ENCODE measurements around the gene ZYG11A. TPM values are rescaled to one million over a fixed set of nuclear protein-coding genes. Genes with fewer than 3 reads are reported as not detected.

Gene ZYG11A
- total and polyA plus RNA-seq, 2 of the 13 experiments (the other 11 are each of a cell fraction or from before 2014, with no cell fraction given): not detected

GRCh38 chr1:52925571-52926005, 83.0 kb downstream of the ZYG11A start (continued):
- TF ChIP-seq KDM3A (CRISPR knock-in tag; IDR thresholded peaks at IDR 0.05; ENCODE audit: low read depth): no peak
- no peak for TF ChIP-seq SPEN (CRISPR knock-in tag; IDR thresholded peaks at IDR 0.05; ENCODE audit: low read depth)
- no peak for TF ChIP-seq USF2 (IDR thresholded peaks at IDR 0.05; ENCODE audit: low read depth, low read length)
- no peak for TF ChIP-seq USF2 (CRISPR knock-in tag; IDR thresholded peaks at IDR 0.05; ENCODE audit: borderline replicate concordance)
- no peak for TF ChIP-seq ZFP62 (CRISPR knock-in tag; IDR thresholded peaks at IDR 0.05)
- TF ChIP-seq, protein P1, sequence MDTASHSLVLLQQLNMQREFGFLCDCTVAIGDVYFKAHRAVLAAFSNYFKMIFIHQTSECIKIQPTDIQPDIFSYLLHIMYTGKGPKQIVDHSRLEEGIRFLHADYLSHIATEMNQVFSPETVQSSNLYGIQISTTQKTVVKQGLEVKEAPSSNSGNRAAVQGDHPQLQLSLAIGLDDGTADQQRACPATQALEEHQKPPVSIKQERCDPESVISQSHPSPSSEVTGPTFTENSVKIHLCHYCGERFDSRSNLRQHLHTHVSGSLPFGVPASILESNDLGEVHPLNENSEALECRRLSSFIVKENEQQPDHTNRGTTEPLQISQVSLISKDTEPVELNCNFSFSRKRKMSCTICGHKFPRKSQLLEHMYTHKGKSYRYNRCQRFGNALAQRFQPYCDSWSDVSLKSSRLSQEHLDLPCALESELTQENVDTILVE (CRISPR knock-in tag; IDR thresholded peaks at IDR 0.05): no peak
- TF ChIP-seq ZNF879 (CRISPR knock-in tag; IDR thresholded peaks at IDR 0.05): no peak
- no peak for TF ChIP-seq ZNF562 (CRISPR knock-in tag; IDR thresholded peaks at IDR 0.05; ENCODE audit: borderline replicate concordance)
- no peak for TF ChIP-seq ZNF567 (CRISPR knock-in tag; IDR thresholded peaks at IDR 0.05; ENCODE audit: borderline replicate concordance)
- TF ChIP-seq NFYB (CRISPR knock-in tag; IDR thresholded peaks at IDR 0.05): peak; percentile 35; the same call in 1 of the 2 replicates
- no peak for TF ChIP-seq EZH2 (conservative IDR thresholded peaks at IDR 0.05; ENCODE audit: low read depth, low read length)
- TF ChIP-seq FOSL1 (CRISPR knock-in tag; IDR thresholded peaks at IDR 0.05; ENCODE audit: borderline replicate concordance): no peak
- no peak for TF ChIP-seq ZSCAN22 (CRISPR knock-in tag; IDR thresholded peaks at IDR 0.05)
- no peak for TF ChIP-seq STAG1 (CRISPR knock-in tag; IDR thresholded peaks at IDR 0.05)
- TF ChIP-seq FOXA3 (CRISPR knock-in tag; IDR thresholded peaks at IDR 0.05): peak; percentile 72
- no peak for TF ChIP-seq BRF2 (CRISPR knock-in tag; IDR thresholded peaks at IDR 0.05)
- TF ChIP-seq RNF2 (conservative IDR thresholded peaks at IDR 0.05; ENCODE audit: low read depth): no peak
- no peak for TF ChIP-seq PCBP1 (IDR thresholded peaks at IDR 0.05; ENCODE audit: borderline replicate concordance, low read depth, low read length)
- no peak for TF ChIP-seq THAP7 (CRISPR knock-in tag; IDR thresholded peaks at IDR 0.05)
- TF ChIP-seq ZBTB14 (CRISPR knock-in tag; IDR thresholded peaks at IDR 0.05): no peak
- TF ChIP-seq TGIF2 (CRISPR knock-in tag; IDR thresholded peaks at IDR 0.05): no peak
- no peak for TF ChIP-seq ZNF20 (CRISPR knock-in tag; IDR thresholded peaks at IDR 0.05)
- TF ChIP-seq RELA (CRISPR knock-in tag; IDR thresholded peaks at IDR 0.05): no peak
- TF ChIP-seq NFKBIZ (CRISPR knock-in tag; IDR thresholded peaks at IDR 0.05): no peak
- no peak for TF ChIP-seq ZBTB8A (CRISPR knock-in tag; IDR thresholded peaks at IDR 0.05; ENCODE audit: borderline replicate concordance, low read depth)
- TF ChIP-seq ZSCAN29 (CRISPR knock-in tag; conservative IDR thresholded peaks at IDR 0.05): no peak
- no peak for TF ChIP-seq RARG (CRISPR knock-in tag; IDR thresholded peaks at IDR 0.05; ENCODE audit: low read depth)
- no peak for TF ChIP-seq ZNF777 (CRISPR knock-in tag; IDR thresholded peaks at IDR 0.05)

Data from HepG2 (cell line).